Trophoblast cell (in vitro differentiated cells and primary cell): ENCODE results near the gene SAMD10. TPM values are rescaled to one million over a fixed set of nuclear protein-coding genes. Genes with fewer than 3 reads are reported as not detected.
A peak's percentile ranks its signal among the peaks of the same experiment; 100 is the strongest.

Source experiments
- DNase-seq, 2 donors: peaks; one replicate each; pipeline ENCODE4 v3.0.0-alpha.2; 2016
- H2AFZ ChIP-seq: 2 replicates; pipeline ENCODE4 v1.6.1; 2013; ENCODE audit warnings: low read length, moderate library complexity, mild to moderate bottlenecking; ENCODE audit not compliant: insufficient read depth, poor library complexity
- H2AK5ac ChIP-seq: 2 replicates; pipeline ENCODE4 v1.6.1; 2013; ENCODE audit warnings: mild to moderate bottlenecking, low read length
- H2BK120ac ChIP-seq: 2 replicates; pipeline ENCODE4 v1.6.1; 2013; ENCODE audit warnings: low read length, mild to moderate bottlenecking, moderate library complexity; ENCODE audit not compliant: insufficient read depth, poor library complexity
- H2BK12ac ChIP-seq: 2 replicates; pipeline ENCODE4 v1.6.1; 2013; ENCODE audit warnings: mild to moderate bottlenecking, low read length, moderate library complexity
- H2BK5ac ChIP-seq: 2 replicates; pipeline ENCODE4 v1.6.1; 2013; ENCODE audit warnings: low read length, low read depth, moderate library complexity, mild to moderate bottlenecking; ENCODE audit not compliant: poor library complexity
- H3K14ac ChIP-seq: 2 replicates; pipeline ENCODE4 v1.6.1; 2013; ENCODE audit warnings: mild to moderate bottlenecking, low read length
- H3K18ac ChIP-seq: 2 replicates; pipeline ENCODE4 v1.6.1; 2013; ENCODE audit warnings: mild to moderate bottlenecking, low read length
- H3K23ac ChIP-seq: 2 replicates; pipeline ENCODE4 v1.6.1; 2013; ENCODE audit warnings: low read length
- H3K27ac ChIP-seq: 2 replicates; pipeline ENCODE4 v1.5.1; 2013; ENCODE audit warnings: low read depth, mild to moderate bottlenecking, inconsistent platforms, low read length, moderate library complexity
- H3K27me3 ChIP-seq: 2 replicates; pipeline ENCODE4 v1.6.1; 2013; ENCODE audit warnings: inconsistent platforms, mild to moderate bottlenecking, low read length, moderate library complexity; ENCODE audit not compliant: insufficient read depth
- H3K36me3 ChIP-seq, 2 experiments: 1 replicate in 1 of 2; 2 replicates in 1 of 2; pipeline ENCODE4 v1.6.1; 2013; ENCODE audit warnings: low read length in 2 of 2, mild to moderate bottlenecking in 2 of 2, moderate library complexity in 1 of 2; ENCODE audit not compliant: insufficient read depth in 2 of 2, control insufficient read depth in 1 of 2
- H3K4ac ChIP-seq: 2 replicates; pipeline ENCODE4 v1.6.1; 2013; ENCODE audit warnings: low read depth, mild to moderate bottlenecking, low read length, moderate library complexity
- H3K4me1 ChIP-seq, 2 experiments: 1 replicate in 1 of 2; 2 replicates in 1 of 2; pipeline ENCODE4 v1.6.1; 2013; ENCODE audit warnings: low read length in 2 of 2, mild to moderate bottlenecking in 2 of 2, moderate library complexity in 1 of 2; ENCODE audit not compliant: insufficient read depth in 2 of 2, control insufficient read depth in 1 of 2
- H3K4me2 ChIP-seq: 2 replicates; pipeline ENCODE4 v1.6.1; 2013; ENCODE audit warnings: inconsistent platforms, mild to moderate bottlenecking, low read length, moderate library complexity
- H3K4me3 ChIP-seq: 2 replicates; pipeline ENCODE4 v1.5.1; 2013; ENCODE audit warnings: mild to moderate bottlenecking, low read depth, low read length, inconsistent platforms
- H3K79me1 ChIP-seq: one replicate; pipeline ENCODE4 v1.6.1; 2013; ENCODE audit warnings: low read length
- H3K79me2 ChIP-seq: 2 replicates; pipeline ENCODE4 v1.6.1; 2013; ENCODE audit warnings: low read length, mild to moderate bottlenecking; ENCODE audit not compliant: control insufficient read depth, insufficient read depth, poor library complexity
- H3K9ac ChIP-seq: 2 replicates; pipeline ENCODE4 v1.6.1; 2013; ENCODE audit warnings: mild to moderate bottlenecking, low read length
- H3K9me3 ChIP-seq: 2 replicates; pipeline ENCODE4 v1.6.1; 2013; ENCODE audit warnings: low read depth, mild to moderate bottlenecking, control low read depth, inconsistent platforms, low read length; ENCODE audit not compliant: insufficient read depth
- H4K12ac ChIP-seq: 2 replicates; pipeline ENCODE4 v1.6.1; 2013; ENCODE audit warnings: low read depth, mild to moderate bottlenecking, low read length, moderate library complexity
- H4K8ac ChIP-seq: 2 replicates; pipeline ENCODE4 v1.6.1; 2013; ENCODE audit warnings: low read depth, mild to moderate bottlenecking, low read length, moderate library complexity
- H4K91ac ChIP-seq: one replicate; pipeline ENCODE4 v1.6.1; 2013; ENCODE audit warnings: low read depth, mild to moderate bottlenecking, low read length, moderate library complexity
- WGBS: extraction: QIAGEN DNeasy Blood & Tissue Kit; methylation state at CpG from one replicate; pipeline ENCODE4 v1.1.7; 2013; ENCODE audit warnings: missing lambda C conversion rate; ENCODE audit not compliant: insufficient read length, insufficient coverage; ENCODE audit errors: extremely low coverage; 5-methylcytosine and 5-hydroxymethylcytosine counted together
- polyA plus RNA-seq: library from polyadenylated mRNA; stranded (reverse); fragments of 200-250 nt; gene quantifications from 2 replicates; pipeline ENCODE4 v1.2.3, GENCODE V29; 2013

Gene SAMD10
- polyA plus RNA-seq = 4.3 and 4.5 TPM in 2 replicates

- peak within 1 kb of the TSS; percentile 83 for H3K14ac ChIP-seq
- H4K91ac ChIP-seq = peak within 1 kb of the TSS; percentile 82
- H3K23ac ChIP-seq = no peak within 1 kb of the TSS
- peak within 1 kb of the TSS; percentile 91 for H3K4me2 ChIP-seq
- H2BK5ac ChIP-seq = peak within 1 kb of the TSS; percentile 57
- peak within 1 kb of the TSS; percentile 80 for H2AFZ ChIP-seq
- DNase-seq = peak in 1 of 2 donors; percentile 51
- no peak within 1 kb of the TSS for H3K9ac ChIP-seq
- H2AK5ac ChIP-seq = peak within 1 kb of the TSS; percentile 14
- H3K27me3 ChIP-seq = no peaks in the 10 kb centered on the region
- peaks cover 15 to 22% of the 10 kb centered on the region in 2 experiments for H3K4me1 ChIP-seq
- H3K18ac ChIP-seq = peak within 1 kb of the TSS; percentile 81
- WGBS = no CpG with 5 or more reads among the region's 52 CpGs
- H3K36me3 ChIP-seq = peaks cover 8 to 15% of the 10 kb centered on the region in 2 experiments
- peak within 1 kb of the TSS; percentile 71 for H3K4me3 ChIP-seq
- peaks cover 10% of the 10 kb centered on the region for H3K79me1 ChIP-seq
- H4K12ac ChIP-seq = peak within 1 kb of the TSS; percentile 54
- H3K9me3 ChIP-seq = no peaks in the 10 kb centered on the region
- H3K27ac ChIP-seq = peak within 1 kb of the TSS; percentile 16
- H4K8ac ChIP-seq = peak within 1 kb of the TSS; percentile 95
- no peak within 1 kb of the TSS for H2BK12ac ChIP-seq
- H2BK120ac ChIP-seq = peak within 1 kb of the TSS; percentile 70
- peak within 1 kb of the TSS; percentile 16 for H3K4ac ChIP-seq
- peaks cover 6% of the 10 kb centered on the region for H3K79me2 ChIP-seq
Observed at GRCh38 chr20:63979557-63980316, at the start of gene SAMD10. SAMD10 (minus strand) TSS chr20:63979642; CDS start chr20:63979467, 175 bp downstream.

- no peak overlapping the region for H3K9ac ChIP-seq
- H3K4me3 ChIP-seq = no peak overlapping the region
- H3K36me3 ChIP-seq = peaks cover 84 to 86% of the 10 kb centered on the region in 2 experiments
- H3K27ac ChIP-seq = peak overlapping the region; percentile 85
- no peak overlapping the region for H2AFZ ChIP-seq
- H3K18ac ChIP-seq = peak overlapping the region; percentile 81
- H4K12ac ChIP-seq = no peak overlapping the region
- WGBS = no CpG with 5 or more reads among the region's 24 CpGs
- no peak overlapping the region for H3K4ac ChIP-seq
- peak overlapping the region; percentile 45 for H4K8ac ChIP-seq
- peaks cover 11 to 19% of the 10 kb centered on the region in 2 experiments for H3K4me1 ChIP-seq
- H3K23ac ChIP-seq = no peak overlapping the region
- H3K27me3 ChIP-seq = no peaks in the 10 kb centered on the region
- H4K91ac ChIP-seq = peak overlapping the region; percentile 67
- H2AK5ac ChIP-seq = no peak overlapping the region
- H3K79me2 ChIP-seq = peaks cover 1% of the 10 kb centered on the region
- no peaks in the 10 kb centered on the region for H3K9me3 ChIP-seq
- H2BK5ac ChIP-seq = peak overlapping the region; percentile 43
- H3K4me2 ChIP-seq = peak overlapping the region; percentile 33
- peak overlapping the region; percentile 70 for H2BK12ac ChIP-seq
- no peak for DNase-seq
- peaks cover 4% of the 10 kb centered on the region for H3K79me1 ChIP-seq
- H2BK120ac ChIP-seq = peak overlapping the region; percentile 60
- H3K14ac ChIP-seq = peak overlapping the region; percentile 44
Observed at GRCh38 chr20:64027981-64028685, 48.7 kb upstream of the SAMD10 start.

GRCh38 chr20:64025826-64026412 is 46.5 kb upstream of the SAMD10 start:
- no peak overlapping the region for H4K12ac ChIP-seq
- no peak for DNase-seq
- peaks cover 1% of the 10 kb centered on the region for H3K79me2 ChIP-seq
- H4K8ac ChIP-seq = no peak overlapping the region
- no peak overlapping the region for H3K23ac ChIP-seq
- H3K9me3 ChIP-seq = peaks cover 6% of the 10 kb centered on the region
- H3K18ac ChIP-seq = no peak overlapping the region
- peaks cover 77 to 89% of the 10 kb centered on the region in 2 experiments for H3K36me3 ChIP-seq
- H3K4me3 ChIP-seq = no peak overlapping the region
- no peak overlapping the region for H3K27ac ChIP-seq
- no peak overlapping the region for H2BK120ac ChIP-seq
- H3K4me2 ChIP-seq = no peak overlapping the region
- no peak overlapping the region for H2AFZ ChIP-seq
- whole genome bisulfite sequencing = no CpG with 5 or more reads among the region's 29 CpGs
- no peak overlapping the region for H4K91ac ChIP-seq
- H3K27me3 ChIP-seq = no peaks in the 10 kb centered on the region
- H2BK5ac ChIP-seq = no peak overlapping the region
- H2BK12ac ChIP-seq = no peak overlapping the region
- peaks cover 11 to 19% of the 10 kb centered on the region in 2 experiments for H3K4me1 ChIP-seq
- H3K14ac ChIP-seq = no peak overlapping the region
- no peak overlapping the region for H3K4ac ChIP-seq
- H2AK5ac ChIP-seq = no peak overlapping the region
- H3K9ac ChIP-seq = no peak overlapping the region
- peaks cover 4% of the 10 kb centered on the region for H3K79me1 ChIP-seq

GRCh38 chr20:64025101-64025825 is 45.8 kb upstream of the SAMD10 start:
- Histone ChIP-seq H3K4me3 (no peak overlapping the region), H2BK5ac (no peak overlapping the region), H3K18ac (no peak overlapping the region), H2AK5ac (no peak overlapping the region), H3K23ac (no peak overlapping the region), H3K27ac (no peak overlapping the region), H3K79me2 (peaks cover 1% of the 10 kb centered on the region), H2BK12ac (no peak overlapping the region), H3K9me3 (peaks cover 6% of the 10 kb centered on the region), H3K79me1 (peaks cover 4% of the 10 kb centered on the region), H4K8ac (no peak overlapping the region), H3K4ac (no peak overlapping the region), H3K9ac (no peak overlapping the region), H3K4me1 (peaks cover 11 to 19% of the 10 kb centered on the region in 2 experiments), H3K36me3 (peaks cover 73 to 85% of the 10 kb centered on the region in 2 experiments), H3K27me3 (no peaks in the 10 kb centered on the region), H4K12ac (no peak overlapping the region), H3K14ac (no peak overlapping the region), H3K4me2 (no peak overlapping the region), H4K91ac (no peak overlapping the region), H2BK120ac (no peak overlapping the region), H2AFZ (no peak overlapping the region)
- no peak for DNase-seq
- no CpG with 5 or more reads among the region's 18 CpGs for WGBS
